Stimulated activated CD4-positive, alpha-beta T cell treated with anti-CD3 and anti-CD28 coated beads, Interleukin-1b, Interleukin-23, amount 100 ng/mL, for 48 hours (primary cell): ENCODE measurements around the gene NDUFA1.
"Not testable (repeated sequence)": the region's sequence is repeated elsewhere in the genome, so short reads cannot be mapped to it uniquely, and the experiment has no call there.

Source experiments
- DNase-seq: peaks from one replicate; pipeline ENCODE4 v3.0.0-alpha.2; 2020

NDUFA1 gene

GRCh38 chrX:119916310-119916709, 44.7 kb downstream of the NDUFA1 start:
- no peak for DNase-seq

DNA sequence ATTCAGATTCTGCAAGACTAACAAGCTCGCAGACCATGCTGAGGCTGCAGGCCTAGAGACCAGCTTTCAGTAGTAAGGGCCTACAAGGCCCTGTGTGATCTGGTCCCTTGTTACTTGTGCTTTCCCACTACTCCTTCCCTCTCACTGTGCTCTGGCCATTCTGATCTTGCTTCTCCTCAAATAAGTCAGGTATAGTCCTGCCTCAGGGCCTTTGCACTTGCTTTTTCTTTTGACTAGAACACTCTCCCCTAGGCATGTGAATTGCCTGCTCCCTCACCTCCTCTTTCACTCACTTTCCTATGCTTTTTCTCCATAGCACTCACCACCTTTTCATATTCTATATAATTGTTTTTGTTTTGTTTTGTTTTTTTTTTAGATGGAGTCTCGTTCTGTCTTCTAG, 46.2 kb downstream of the NDUFA1 start:
- DNase-seq, result no peak

GRCh38 chrX:119919835-119920585, 48.4 kb downstream of the NDUFA1 start:
- no peak for DNase-seq

DNA sequence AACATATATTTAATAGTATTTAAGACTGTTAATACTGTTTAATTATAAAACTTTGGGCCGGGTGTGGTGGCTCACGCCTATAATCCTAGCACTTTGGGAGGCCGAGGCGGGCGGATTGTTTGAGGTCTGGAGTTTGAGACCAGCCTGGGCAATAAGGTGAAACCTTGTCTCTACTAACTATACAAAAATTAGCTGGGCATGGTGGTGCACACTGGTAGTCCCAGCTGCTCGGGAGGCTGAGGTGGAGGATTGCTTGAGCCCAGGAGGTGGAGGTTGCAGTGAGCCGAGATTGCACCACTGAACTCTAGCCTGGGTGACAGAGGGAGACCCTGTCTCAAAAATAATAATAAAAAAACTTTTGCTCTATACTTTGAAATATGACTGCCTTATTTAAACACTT, 50.8 kb downstream of the NDUFA1 start:
- DNase-seq, result not testable (repeated sequence)
